ENCODE data around the gene ZNF507.
"Not testable (repeated sequence)": the region's sequence is repeated elsewhere in the genome, so short reads cannot be mapped to it uniquely, and the experiment has no call there.

ZNF507 gene

GRCh38 chr19:32367948-32368536, 22.6 kb downstream of the ZNF507 start:
- H3K36me3 ChIP-seq = peaks cover 4 to 22% (median 20%) of the 10 kb centered on the region in 3 donors
- intact Hi-C loops (cut with DNase I; ENCODE audit: low total_unique reads) = no loop called here
- peaks cover 0 to 30% (median 16%) of the 10 kb centered on the region in 4 donors for H3K4me1 ChIP-seq
- no peak for TF ChIP-seq CTCF (IDR thresholded peaks at IDR 0.05)
- H3K9me3 ChIP-seq = no peaks in the 10 kb centered on the region
- no peak overlapping the region for H3K27ac ChIP-seq
- no peak for DNase-seq
- no peaks in the 10 kb centered on the region for H3K27me3 ChIP-seq
- H3K4me3 ChIP-seq = no peak overlapping the region

- Histone ChIP-seq H3K4me3 (no peak overlapping the region), H3K9me3 (no peaks in the 10 kb centered on the region), H3K27ac (no peak overlapping the region), H3K36me3 (peaks cover 4 to 22% (median 20%) of the 10 kb centered on the region in 3 donors), H3K4me1 (peaks cover 0 to 30% (median 14%) of the 10 kb centered on the region in 4 donors), H3K27me3 (no peaks in the 10 kb centered on the region)
- intact Hi-C loops (cut with DNase I; ENCODE audit: low total_unique reads) = no loop called here
- TF ChIP-seq CTCF (IDR thresholded peaks at IDR 0.05) = no peak
- DNase-seq = no peak
These were observed 23.4 kb downstream of the ZNF507 start for GRCh38 chr19:32368787-32369186.

- Histone ChIP-seq H3K9me3 (no peaks in the 10 kb centered on the region), H3K4me1 (peaks cover 0 to 27% (median 14%) of the 10 kb centered on the region in 4 donors), H3K27ac (peak overlapping the region; percentile 10 to 57), H3K4me3 (no peak overlapping the region), H3K27me3 (no peaks in the 10 kb centered on the region), H3K36me3 (peaks cover 4 to 22% (median 22%) of the 10 kb centered on the region in 3 donors)
- no peak for TF ChIP-seq CTCF (IDR thresholded peaks at IDR 0.05)
- intact Hi-C loops (cut with DNase I; ENCODE audit: low total_unique reads) = no loop called here
- no peak for DNase-seq
These were observed 27.5 kb downstream of the ZNF507 start for GRCh38 chr19:32372726-32373517.

- intact Hi-C loops (cut with DNase I; ENCODE audit: low total_unique reads) = no loop called here
- Histone ChIP-seq H3K9me3 (no peaks in the 10 kb centered on the region), H3K36me3 (peaks cover 4 to 26% (median 22%) of the 10 kb centered on the region in 3 donors), H3K4me1 (peaks cover 0 to 22% (median 14%) of the 10 kb centered on the region in 4 donors), H3K27me3 (no peaks in the 10 kb centered on the region), H3K4me3 (no peak overlapping the region), H3K27ac (peak overlapping the region; percentile 29 to 57)
- no peak for TF ChIP-seq CTCF (IDR thresholded peaks at IDR 0.05)
- DNase-seq = peak in 1 of 2 donors; percentile 32
These were observed 28.3 kb downstream of the ZNF507 start for GRCh38 chr19:32373585-32374295.

GRCh38 chr19:32374362-32374761, 29.0 kb downstream of the ZNF507 start:
- intact Hi-C loops (cut with DNase I; ENCODE audit: low total_unique reads); DNase-seq; H3K9me3 ChIP-seq; H3K4me3 ChIP-seq; H3K27me3 ChIP-seq: not testable (repeated sequence)
- Histone ChIP-seq H3K27ac (peak overlapping the region; percentile 29 to 57), H3K4me1 (peaks cover 0 to 22% (median 14%) of the 10 kb centered on the region in 4 donors), H3K36me3 (peaks cover 4 to 26% (median 22%) of the 10 kb centered on the region in 3 donors)
